Hematopoietic multipotent progenitor cell treated with erythropoietin and hydrocortisone succinate and interleukin-3 and kit ligand, for 6 days (in vitro differentiated cells): ENCODE data around the gene ATAD2B.
A peak's percentile ranks its signal among the peaks of the same experiment; 100 is the strongest.
"Not testable (repeated sequence)": the region's sequence is repeated elsewhere in the genome, so short reads cannot be mapped to it uniquely, and the experiment has no call there.

Source experiments
- DNase-seq: peaks from one replicate; pipeline ENCODE4 v3.0.0-alpha.2; 2015

The ATAD2B gene

DNA sequence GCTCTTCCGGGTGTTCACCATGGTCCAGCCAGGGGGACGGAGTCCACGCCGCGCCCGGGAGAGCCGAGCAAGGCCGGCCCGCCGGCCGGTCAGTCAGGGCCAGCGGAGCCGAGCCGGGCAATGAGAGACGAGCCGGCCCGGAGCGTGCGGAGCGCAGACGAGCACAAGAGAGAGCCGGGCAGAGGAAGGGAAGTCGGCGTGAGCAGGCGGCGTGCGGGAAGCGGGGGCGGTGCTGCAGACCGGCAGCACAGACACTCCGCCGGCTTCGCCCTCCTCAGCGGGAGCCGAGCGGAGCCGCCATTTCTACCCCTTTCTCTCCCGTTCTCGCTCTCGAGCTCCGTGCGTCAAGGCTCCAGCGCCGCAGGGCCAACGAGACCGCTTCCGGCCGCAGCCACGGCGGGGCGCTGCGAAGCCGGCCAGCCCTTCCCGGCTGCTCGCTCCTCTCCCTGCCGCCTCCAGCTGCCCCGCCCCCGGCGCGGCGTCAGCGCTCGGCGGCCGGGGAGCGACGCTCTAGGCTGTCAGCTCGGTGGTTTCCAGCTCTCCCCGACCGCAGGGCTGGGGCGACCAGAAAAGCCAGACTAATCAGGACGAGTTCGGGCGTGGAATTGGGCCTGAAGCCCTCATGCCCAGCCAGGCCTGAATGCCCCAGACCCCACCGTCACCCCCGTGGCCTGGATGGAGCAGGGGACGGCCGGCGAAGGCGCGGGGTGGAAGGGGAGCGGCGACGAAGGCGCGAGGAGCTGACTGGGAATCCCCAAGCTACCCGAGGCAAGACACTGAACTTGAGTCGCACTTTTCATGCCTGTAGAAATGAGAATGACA is at the start of gene ATAD2B:
ATAD2B (minus strand) TSS at position 374 of the 822 bp plus-strand sequence; CDS start at position 21, 353 bp downstream.
- DNase-seq = peak; percentile 95

DNA sequence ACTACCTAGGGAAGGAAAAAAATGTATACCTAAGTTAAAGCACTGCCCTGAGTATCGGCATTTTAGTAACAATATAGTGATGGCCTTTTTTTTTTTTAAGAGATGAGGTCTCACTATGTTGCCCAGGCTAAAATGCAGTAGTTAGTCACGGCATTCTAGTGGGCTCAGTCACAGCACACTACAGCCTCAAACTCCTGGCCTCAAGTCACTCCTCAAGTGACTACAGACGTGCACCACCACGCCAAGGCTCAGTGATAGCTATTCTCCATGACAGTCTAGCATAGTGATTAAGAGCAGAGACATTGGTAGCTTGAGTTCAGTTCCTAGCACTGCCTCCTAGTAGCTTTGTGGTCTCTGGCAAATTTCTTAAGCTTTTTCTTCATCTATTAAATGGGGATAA is 40.9 kb upstream of the ATAD2B start:
- DNase-seq = no peak

DNA sequence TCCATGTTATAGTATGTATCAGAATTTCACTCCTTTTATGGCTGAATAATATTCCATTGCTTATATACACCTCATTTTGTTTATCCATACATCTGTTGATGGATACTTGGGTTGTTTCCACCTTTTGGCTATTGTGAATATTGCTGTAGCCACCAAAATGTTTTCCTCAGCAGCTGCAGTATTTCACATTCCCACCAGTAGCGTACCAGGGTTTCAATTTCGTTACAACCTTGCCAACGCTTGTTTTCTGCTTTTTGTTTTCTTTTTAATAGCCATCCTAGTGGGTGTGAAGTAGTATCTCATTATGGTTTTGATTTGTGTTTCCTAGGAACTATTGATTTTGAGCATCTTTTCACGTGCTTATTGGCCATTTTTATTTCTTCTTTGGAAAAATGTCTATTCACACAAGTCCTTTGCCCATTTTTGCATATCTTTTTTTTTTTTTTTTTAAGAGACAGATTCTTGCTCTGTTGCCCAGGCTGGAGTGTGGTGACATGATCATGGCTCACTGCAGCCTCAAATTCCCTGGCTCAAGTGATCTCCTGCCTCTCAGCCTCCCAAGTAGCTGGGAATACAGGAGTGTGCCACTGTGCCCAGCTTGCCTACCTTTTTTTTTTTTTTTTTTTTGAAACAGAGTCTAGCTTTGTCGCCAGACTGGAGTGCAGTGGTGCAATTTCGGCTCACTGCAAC is 27.5 kb upstream of the ATAD2B start:
- no peak for DNase-seq

DNA sequence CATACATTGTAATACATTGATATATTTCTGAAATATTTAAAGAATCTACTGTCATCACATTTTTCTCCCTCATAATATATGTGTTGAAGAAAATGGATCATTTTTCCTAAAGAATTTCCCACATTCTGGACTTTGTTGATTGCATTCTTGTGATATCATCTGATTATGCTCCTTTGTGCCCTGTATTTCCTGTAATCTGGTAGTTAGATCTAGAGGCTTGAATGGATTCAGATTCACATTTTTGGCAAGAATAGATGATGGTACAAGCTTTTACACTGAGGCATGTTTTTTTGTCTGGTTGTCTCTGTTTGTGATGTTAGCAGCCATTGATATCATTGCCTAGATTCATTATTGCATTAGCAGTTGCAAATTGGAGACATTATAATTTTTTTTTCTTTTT is 26.7 kb upstream of the ATAD2B start:
- no peak for DNase-seq

DNA sequence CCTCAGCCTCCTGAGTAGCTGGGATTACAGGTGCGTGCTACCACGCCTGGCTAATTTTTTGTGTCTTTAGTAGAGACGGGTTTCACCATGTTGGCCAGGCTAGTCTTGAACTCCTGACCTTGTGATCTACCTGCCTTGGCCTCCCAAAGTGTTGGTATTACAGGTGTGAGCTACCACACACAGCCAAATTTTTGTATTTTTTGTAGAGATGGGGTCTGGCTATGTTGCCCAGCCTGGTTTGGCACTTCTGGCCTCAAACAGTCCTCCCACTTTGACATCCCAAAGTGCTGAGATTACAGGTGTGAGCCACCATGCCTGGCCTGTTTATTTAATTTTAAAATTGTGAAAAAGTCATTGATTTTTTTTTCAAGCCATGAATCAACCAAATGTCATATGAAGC is 25.6 kb upstream of the ATAD2B start:
- not testable (repeated sequence) for DNase-seq

DNA sequence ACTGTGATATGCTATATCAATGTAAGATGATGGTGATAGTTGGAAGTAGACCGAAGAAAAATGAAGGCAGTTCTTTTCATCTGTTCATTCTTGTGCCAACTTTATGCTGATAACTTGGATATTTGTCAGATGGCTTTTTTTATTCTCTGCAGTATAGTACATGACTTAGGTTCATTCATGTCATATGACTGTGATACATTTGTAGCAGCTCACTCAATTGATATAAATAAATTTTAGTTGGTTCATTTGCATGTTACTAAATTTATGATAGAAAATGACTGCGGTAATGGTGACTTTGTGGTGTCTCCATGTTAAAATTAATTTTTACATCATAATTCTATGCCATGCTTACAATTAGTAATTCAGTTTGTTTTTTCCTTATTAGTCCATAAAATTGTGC is 20.4 kb upstream of the ATAD2B start:
- DNase-seq = no peak

DNA sequence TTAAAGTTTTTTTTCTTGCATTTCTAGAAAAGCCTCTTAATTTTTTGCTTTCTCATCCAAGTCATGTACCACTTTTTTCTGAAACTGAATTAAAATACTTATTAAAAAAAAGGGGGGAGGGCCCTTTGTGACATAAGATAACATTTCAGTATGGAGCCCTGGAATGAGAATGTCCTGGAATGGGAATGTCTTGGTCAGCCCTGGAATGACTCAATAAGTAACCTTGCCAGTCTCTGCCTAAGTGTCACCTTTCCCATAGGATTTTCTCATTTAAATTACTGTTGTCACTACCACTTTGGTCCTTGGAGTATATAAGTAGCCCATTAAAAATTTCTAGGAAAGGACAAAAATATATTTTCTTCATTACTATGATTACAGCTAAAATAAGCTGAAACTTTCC is 18.1 kb upstream of the ATAD2B start:
- no peak for DNase-seq

DNA sequence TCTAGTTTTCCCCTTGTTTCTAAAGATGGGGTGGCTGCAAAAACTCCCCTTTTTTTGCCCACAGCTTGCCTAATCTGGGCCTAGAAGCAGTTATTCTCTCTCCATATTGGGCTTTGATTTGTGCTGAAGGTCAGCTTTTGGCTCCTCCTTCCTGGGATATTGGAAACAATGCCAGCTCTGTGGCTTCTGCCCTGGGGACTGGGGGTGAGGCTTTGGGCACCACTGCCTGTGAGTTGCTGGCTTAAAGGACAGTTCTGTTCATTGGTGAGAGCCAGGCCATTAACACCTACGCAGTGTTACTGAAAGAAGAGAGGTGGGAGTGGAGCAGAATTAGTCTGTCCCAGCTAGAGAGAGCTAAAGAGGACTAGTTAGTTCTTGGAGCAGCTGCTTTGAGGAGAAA is 17.6 kb upstream of the ATAD2B start:
- no peak for DNase-seq

DNA sequence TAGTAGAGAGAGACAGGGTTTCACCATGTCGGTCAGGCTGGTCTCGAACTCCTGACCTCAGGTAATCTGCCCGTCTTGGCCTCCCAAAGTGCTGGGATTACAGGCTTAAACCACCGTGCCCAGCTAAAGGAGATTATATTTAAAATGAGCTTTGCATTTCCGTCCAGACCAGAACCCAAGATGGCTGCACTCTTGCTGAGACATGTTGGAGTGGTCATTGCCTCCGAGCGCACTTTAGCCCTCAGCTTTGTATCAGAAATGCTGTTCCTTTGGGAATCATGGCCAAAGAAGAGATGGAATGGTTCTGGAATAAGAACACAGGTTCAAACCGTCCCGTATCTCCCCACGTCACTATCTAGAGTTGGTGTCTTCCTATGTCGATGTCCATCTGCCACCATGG is 16.7 kb upstream of the ATAD2B start:
- DNase-seq = no peak

DNA sequence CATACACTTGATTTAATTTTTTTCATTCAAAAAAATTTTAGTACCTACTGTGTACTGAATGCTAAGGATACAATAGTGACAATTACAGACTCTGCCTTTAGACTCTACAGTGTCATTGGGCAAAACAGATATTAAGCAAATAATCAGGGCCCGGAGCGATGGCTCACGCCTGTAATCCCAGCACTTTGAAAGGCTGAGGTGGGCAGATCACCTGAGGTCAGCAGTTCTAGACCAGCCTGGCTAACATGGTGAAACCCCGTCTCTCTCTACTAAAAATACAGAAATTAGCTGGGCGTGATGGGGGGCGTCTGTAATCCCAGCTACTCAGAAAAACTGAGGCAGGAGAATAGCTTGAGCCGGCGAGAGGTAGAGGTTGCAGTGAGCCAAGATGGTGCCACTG is 14.7 kb upstream of the ATAD2B start:
- DNase-seq = no peak

DNA sequence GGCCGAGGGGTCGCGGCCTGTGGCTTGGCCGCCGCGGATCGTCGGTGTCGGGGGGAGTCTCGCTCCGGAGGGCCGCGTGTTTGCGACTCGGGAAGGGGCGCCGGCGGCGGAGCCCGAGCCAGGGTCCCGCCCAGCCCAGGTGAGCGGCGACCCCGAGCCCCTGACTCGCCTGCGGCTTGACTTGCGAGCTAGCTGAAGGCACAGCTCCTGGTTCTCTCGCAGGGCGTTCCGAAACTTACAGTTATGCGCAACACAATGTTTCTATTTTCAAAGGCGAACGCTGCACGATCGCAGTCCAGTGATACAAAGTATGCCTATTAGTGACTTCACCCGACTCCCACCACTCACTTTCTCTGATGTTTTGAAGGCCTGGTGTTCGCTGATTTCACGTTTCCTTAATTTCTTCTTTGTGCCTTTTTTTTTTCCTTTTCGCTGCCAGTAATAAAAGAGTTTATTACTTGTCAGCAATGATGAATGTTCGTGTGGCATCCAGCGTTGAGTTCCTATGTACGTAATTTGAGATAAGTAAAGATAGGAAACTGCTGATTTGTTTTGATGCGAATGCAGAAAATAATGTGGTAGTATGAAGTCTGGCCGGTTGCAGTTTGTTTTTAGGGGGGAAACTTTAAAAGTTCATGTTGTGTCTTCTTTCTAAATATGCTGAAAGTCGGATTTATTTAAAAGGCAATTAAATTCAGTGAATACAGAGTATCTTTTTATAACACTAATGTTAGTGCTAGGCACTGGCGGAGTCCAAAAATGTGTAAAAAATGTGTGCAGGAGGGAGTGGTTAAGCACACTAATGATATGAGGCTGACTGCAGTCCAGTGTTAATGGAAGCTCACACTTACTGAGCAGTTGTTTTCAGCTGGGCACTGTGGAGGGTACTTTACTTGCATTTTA is 14.0 kb upstream of the ATAD2B start:
- DNase-seq = peak; percentile 67

DNA sequence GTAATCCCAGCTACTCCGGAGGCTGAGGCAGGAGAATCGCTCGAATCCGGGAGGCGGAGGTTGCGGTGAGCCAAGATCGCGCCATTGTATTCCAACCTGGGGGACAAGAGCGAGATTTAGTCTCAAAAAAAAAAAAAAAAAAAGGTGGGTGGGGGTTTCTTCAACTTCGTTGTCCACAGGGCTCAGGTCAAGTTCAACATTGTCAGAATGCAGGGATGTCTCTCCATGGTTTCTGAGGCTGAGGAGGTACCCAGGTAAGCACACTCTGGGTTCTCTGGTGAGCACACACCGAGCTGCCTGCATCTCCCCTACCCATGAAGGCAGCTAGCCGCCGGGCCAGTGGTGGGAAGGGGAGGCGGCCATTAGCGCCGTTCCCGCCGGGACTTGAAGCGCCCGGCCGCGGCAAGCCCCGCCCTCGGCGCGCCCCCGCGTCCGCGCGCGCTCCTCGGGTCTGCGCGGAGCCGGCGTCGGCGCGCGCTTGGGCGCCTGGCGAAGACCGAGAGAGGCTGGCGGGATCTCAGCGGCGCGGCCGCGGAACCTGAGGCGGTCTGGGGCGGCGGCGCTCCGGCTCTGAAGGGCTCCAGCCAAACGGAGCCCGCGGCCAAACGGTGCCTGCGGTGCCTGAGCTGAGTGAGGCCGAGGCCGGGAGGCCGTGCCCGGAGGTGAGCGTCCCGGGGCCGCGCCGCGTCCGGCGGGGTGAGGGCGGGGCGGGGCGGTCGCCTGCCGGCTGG is 13.2 kb upstream of the ATAD2B start, which contains the start of gene UBXN2A:
UBXN2A (plus strand) TSS at position 477 of the 731 bp plus-strand sequence. CDS start 17,852 bp downstream, outside the sequence.
- DNase-seq = peak; percentile 86

DNA sequence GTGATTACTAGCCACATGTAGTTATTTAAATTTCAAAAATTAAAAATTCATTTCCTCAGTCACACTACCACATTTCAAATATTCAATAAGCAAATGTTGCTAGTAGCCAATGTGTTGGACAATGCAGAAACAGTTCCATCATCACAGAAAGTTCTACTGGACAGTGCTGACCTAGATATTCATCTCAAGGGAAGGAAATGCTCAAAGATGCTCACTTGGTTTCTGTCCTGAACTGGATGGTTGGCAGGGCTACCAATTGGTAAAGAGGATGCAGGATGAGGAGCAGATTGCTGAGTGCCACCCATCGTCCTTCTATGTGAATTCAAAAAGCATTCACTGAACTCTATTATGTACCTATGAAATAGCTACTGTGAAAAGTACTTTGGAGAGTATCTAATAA is 7.3 kb upstream of the ATAD2B start:
- no peak for DNase-seq

DNA sequence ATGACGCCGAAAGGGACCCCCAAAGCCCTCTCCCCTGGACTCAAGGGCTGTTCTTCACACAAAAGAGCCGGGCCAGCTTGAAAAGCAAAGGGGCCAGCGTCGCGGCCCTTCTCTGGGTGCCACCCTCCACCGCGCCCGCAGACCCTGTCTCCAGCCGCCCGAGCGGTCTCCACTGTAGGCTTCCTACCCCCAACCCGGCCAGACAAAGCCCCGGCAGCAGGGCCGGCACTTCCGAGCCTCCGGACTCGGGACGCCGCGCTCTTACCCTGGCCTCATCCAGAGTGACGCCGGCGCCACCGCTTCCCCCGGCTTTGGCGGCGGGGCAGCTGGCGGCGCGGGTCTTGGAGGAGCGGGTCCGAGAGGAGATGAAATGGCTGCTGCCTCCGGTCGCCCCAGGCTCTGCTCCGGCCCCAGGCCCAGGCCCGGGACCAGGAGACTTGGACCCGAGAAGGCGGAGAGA is 603 bp downstream of the ATAD2B start:
- DNase-seq = peak; percentile 49

DNA sequence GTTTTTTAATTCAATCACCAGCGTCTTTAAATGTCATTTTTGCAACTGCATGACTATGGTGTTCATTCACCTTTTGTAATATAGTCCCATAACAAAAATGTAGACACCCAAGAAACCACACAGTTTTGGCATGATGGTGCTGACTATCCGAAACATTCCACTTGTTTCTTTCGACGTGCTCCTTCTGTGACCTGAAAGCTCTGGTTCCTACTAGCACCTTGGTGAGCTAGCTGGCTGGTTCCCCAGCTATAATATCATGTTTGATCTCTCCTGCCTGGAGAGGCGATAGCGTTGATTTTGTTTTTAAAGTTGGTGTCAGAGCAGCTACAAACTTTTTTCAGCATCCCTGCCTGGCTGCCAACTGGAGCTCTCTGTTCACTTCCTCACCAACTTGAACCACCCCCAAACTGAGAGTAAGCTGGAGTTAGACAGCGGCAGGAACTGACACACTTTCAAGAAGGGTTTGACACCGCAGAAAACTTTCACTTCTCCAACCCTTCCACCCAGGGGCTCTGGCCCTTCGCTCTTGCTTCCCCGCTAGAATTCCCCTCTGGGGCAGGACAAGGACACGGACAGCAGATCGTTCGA is 1.1 kb downstream of the ATAD2B start:
- peak; percentile 84 for DNase-seq

DNA sequence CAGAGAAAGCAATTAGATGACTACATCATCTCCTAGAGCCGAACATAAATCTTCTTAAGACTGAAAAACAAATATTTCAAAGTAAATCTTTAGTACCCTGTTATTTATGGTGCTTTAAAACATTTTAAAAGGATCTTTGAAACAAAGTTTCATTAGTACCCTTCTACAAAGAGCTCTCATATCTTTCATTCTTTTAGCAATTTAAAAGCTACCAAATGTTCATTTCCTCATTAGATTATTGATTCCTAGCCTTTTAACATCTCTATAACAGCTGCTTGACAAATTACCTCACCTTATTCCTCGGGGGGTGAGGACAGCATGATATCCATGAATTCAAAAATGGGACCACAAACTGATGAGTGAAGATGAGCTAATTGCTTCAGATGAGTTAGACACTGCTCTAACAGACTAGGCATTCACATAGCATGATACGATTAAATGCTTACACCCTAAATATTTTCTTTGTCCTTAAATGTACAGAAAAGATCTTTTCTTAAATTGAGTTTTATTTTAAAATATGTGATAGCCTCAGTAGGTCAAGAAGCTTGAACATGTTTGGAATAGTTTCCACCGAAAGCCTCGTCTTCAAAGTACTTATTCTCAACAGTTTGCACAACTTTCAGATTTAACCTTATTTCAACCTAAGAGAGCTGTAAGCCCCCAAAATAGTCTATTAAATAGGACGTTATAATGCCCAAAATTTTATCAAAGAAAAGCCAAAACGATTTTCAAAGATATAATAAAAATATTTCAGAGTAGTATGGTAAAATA is 2.1 kb downstream of the ATAD2B start:
- DNase-seq = peak; percentile 38

DNA sequence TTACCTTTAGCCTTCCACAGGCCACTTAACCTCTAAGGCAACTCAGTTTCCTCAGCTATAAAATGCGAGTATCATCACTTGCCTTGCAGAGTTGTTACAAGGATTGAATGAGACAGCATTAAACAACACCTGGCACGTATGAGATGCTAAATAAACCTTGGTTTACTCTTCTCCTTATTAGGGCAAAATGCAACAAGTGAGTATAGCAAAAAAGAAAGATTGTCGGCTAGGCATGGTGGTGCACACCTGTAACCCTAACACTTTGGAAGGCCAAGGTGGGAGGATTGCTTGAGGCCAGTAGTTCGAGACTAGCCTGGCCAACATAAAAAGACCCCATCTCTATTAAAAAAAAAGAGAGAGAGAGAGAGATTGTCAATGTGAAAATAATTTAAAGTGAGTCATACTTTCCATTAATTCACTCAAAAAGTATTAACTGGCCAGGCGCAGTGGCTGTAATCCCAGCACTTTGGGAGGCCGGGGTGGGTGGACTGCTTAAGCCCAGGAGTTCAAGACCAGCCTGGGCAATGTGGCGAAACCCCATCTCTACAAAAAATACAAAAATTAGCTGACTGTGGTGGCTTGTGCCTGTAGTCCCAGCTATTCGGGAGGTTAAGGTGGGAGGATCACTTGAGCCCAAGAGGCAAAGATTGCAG is 8.0 kb downstream of the ATAD2B start:
- no peak for DNase-seq

DNA sequence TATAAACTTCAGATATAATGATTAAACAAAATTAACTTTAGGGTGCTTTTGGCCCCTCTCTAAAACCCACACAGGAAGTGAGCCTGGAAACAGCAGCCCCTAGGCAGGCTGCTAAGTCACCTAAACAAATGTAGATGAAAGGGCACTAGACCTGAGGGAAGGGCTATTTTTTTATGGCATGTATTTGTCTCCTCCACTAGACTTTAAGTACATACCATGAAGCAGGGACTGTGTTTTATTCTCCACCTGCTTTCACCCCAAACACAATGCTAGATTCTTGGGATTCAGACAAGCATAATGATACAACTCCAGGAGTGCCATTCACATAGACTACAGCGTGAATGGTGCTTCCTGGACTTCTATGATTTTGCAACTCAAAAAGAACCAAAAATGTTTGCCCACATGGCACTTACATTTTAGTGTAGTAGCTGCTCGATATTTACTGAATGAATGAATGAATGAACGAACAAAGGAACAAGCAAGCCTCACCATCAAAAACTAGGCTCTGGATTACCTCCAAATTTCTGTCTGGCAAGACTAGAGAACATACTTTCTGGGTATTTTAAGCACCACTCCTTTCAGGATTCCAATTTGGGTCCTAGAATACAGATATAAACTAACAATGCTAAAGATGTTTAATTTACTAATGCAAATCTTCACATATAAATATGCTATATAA is 10.1 kb downstream of the ATAD2B start:
- DNase-seq = peak; percentile 49

DNA sequence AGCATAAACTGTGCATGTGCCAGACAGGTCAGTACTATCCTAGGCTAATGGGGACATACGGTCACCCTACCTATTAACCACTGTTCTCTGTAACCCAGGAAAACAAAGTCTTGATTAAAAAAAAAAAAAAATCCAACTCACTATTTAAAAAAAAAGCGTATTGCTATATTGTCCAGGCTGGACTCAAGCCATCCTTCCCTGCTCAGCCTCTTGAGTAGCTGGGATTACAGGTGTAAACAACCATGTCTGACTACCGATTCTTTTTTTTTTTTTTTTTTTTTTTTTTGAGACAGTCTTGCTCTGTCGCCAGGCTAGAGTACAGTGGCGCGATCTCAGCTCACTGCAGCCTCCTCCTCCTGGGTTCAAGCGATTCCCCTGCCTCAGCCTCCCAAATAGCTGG is 11.6 kb downstream of the ATAD2B start:
- no peak for DNase-seq

DNA sequence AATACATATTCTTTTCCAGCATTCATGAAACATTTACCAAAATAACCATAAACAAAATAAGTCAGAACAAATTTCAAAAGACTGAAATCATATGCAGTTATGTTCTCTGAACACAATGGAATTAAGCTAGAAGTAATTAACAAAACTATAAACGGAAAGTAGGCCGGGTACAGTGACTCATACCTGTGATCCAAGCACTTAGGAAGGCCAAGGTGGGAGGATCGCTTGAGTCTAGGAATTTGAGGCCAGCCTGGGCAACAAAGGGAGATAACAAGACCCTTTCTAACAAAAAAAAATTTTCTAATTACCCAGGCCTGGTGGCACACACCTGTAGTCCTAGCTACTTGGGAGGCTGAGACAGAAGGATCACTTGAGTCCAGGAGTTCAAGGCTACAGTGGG is 14.9 kb downstream of the ATAD2B start:
- no peak for DNase-seq
